Stimulated activated CD8-positive, alpha-beta memory T cell treated with anti-CD3 and anti-CD28 coated beads, Interleukin-2, amount 100 ng/mL, for 1 hour (primary cell): Measurements from ENCODE around the gene NKX1-2.
A peak's percentile ranks its signal among the peaks of the same experiment; 100 is the strongest.

ENCODE experiments used
- DNase-seq, 2 donors: peaks; one replicate each; pipeline ENCODE4 v3.0.0-alpha.2; 2020; ENCODE audit warnings: low read depth in 2 of 2

Gene NKX1-2

DNA sequence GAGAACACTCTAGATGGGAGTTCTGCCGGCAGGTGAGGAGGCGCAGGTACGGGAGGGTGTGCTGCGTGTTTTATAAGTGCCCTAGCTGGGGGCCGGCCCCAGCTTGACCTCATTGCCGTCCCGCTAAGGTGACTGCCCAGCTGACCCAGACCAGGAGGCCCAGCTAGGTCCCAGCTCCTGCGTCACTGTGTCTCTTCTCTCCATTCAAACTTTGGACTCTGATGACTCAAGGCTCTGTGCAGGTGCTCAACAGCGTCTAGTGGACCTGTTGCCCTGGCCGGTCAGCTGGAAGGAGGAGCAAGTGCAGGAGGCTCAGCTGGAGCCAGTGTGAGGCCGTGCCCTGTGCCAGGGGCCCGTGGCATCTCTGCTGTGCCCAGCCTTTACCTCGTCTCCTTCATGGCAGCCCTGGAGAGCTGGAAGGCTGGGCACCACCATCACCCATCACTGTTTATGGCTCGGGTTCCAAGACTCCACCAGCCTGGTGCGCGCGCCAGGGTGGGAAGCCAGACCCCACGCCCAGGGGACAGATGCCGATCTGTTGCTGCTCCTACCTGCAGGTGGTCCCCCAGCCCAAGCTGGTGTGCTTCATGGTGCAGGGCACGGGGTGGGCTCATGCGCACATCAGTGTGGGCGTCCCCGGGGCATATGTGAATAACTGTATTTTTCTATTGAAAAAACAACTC is 26.3 kb upstream of the NKX1-2 start:
- DNase-seq: no peak

GRCh38 chr10:124474514-124475070 is 24.8 kb upstream of the NKX1-2 start:
- no peak for DNase-seq

- no peak for DNase-seq
Observed at GRCh38 chr10:124473070-124473469, 23.2 kb upstream of the NKX1-2 start.

- DNase-seq: no peak
Observed at GRCh38 chr10:124472071-124472470, 22.2 kb upstream of the NKX1-2 start.

DNA sequence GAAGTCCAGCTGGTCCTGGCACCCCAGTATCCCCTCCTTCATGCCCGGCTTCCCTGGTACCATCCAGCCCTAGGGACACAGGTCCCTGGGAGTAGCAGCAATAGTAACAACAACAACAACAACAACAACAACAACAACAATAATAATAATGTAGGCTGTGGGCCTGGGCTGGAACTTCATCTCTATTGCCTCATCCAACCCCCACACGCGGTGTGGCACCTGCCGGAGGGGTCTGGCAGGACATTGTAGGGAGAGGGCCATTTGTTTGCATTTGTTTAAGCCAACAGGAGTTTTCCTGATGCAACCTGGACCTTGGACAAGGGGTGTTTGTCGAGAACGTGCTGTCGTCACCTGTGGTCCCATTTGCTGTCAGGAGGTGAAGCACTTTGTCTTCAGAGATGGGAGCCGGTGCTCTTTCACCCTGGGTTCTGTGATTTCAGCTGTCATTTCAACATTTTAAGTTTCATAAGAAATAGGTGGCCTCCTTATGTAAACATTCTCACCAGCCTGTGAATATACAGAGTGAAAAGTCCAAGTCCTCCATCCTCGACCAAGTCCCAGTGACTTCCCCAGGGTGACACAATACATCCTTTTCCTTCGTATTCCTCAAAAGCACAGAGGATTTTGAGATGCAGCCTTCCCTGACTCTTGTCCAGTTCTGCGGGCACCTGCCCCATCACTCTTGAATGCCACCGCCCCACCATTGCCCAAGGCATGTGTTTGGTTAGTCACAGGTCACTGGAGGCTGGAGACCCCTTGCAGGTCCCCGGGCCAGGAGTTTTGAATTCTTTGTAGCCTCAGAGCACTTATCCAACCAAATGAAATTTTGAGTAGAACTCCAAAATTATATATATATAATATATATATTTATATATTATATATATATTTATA is 21.0 kb upstream of the NKX1-2 start:
- no peak for DNase-seq

- DNase-seq: no peak
Observed at GRCh38 chr10:124469956-124470484, 20.2 kb upstream of the NKX1-2 start.

DNA sequence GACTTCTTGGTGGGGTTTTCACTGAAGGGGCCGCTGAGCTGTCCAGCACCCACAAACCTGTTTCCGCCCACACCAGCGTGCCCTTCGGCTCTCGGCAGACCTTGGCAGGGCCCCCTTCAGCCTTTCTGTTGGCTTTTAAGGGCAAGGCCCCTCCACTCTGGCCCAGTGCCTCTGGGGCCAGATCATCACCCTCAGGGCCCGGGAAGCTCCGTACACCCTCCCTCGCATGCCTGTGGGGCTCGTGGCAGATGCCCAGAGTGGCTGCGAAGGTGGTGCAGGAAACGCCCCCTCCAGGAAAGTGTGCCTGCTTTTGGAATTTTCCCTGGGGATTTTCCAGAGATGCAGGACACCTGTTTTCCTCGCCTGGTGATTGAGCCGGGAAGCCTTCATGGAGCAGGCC is 18.8 kb upstream of the NKX1-2 start:
- no peak for DNase-seq

GRCh38 chr10:124467165-124467564 is 17.3 kb upstream of the NKX1-2 start:
- no peak for DNase-seq

DNA sequence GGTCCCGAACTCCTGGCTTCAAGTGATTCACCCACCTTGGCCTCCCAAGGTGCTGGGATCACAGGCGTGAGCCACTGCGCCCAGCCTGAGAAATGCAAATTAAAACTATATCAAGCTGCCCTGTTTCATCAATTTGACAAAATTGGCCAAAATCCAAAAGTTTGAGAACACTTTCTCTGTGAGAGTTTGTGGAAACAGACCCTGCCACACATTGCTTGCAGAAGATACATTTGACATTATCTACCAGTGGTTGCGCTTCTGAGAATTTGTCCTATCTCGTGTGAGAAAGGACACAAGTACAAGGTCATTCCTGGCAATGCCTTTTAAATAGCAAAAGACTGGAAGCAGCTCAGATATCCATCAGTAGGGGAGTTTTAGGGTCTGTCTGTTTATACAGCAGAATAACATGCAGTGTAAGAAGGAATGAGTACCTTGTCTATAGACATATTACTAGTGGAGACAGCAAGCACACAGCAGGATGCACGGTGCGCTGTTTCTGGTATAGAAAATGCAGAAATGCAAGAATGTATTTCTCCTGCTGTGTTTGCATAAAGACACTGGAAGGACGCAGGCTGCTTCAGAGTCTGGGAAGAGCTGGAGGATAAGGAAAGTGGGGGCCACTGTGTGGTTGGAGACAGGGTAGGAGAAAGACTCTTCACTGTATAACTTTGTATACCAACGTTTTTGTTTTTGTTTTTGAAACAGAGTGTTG is 16.1 kb upstream of the NKX1-2 start:
- DNase-seq: no peak

- no peak for DNase-seq
Observed at GRCh38 chr10:124465003-124465776, 15.4 kb upstream of the NKX1-2 start.

GRCh38 chr10:124464028-124464965 is 14.5 kb upstream of the NKX1-2 start:
- DNase-seq: no peak

DNA sequence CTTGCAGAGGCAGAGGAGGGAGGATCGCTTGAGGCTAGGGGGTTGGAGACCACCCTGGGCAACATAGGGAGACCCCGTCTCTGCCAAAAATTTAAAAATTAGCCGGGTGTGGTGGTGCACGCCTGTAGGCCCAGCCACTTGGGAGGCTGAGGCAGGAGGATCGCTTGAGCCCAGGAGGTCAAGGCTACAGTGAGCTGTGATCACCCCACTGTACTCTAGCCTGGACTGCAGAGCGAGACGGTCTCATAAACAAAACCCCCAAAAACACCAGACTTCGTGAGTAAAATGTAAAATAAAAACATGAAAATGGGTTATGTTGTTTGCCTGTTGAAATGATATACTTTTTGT is 12.5 kb upstream of the NKX1-2 start:
- DNase-seq: no peak

- DNase-seq: peak; percentile 62 to 71
Observed at GRCh38 chr10:124461642-124462347, 12.0 kb upstream of the NKX1-2 start, which contains the start of gene LHPP. TSS of gene LHPP (plus strand) at chr10:124461823. CDS start at chr10:124461863, 40 bp downstream.

DNA sequence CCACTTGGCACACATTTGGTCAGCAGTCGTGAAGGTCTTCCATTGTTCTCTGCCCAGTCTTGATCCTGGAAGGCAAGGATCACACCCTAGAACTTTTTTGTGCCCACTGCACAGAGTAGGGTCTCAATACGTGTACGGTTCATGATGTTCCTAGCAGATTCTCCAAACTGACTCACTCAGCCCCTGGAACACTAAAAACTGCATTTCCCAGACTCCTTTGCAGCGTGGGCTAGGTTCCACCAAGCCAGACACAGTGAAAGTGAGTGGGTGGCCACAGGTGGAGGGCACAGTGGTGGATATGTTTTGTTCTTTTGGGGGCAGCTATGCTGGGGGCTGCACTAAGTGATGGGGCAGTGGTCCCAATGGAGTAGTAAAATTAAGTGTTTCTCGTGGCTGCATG is 10.3 kb upstream of the NKX1-2 start:
- no peak for DNase-seq

GRCh38 chr10:124459395-124459794 is 9.6 kb upstream of the NKX1-2 start:
- no peak for DNase-seq

- DNase-seq: no peak
Observed at GRCh38 chr10:124458889-124459288, 9.1 kb upstream of the NKX1-2 start.

- DNase-seq: no peak
Observed at GRCh38 chr10:124458473-124458872, 8.6 kb upstream of the NKX1-2 start.

- DNase-seq: no peak
Observed at GRCh38 chr10:124455441-124455840, 5.6 kb upstream of the NKX1-2 start.

DNA sequence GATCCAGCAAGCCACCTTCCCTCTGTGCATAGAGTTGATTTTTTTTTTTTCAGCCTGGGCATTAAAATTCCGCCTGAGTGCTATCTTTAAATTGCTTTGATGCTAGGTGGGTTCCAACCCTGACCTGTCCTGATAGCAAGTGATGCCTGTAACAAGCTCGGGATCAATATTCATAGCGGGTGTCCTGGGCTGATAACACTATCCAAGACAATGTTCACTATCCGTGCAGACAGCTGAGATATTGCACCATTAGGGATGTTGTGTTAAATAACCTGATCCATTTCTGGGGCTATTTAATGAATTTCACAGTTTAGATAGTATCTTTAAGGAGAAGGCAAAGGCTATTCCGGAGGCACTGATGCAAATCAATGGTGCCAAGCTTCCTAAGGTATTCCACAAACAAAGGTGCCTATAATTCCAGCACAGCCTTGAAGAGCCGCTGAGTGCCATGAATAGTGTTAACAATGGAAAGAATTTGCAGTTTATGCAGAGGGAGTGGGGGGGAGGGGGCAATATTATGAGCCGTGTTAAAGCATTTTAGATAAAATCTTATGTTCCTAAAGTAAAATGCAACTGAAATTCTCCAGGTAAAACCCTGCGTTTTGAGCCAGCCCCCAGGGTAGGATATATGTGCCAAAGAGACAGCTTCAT is 4.2 kb upstream of the NKX1-2 start:
- DNase-seq: no peak
